Activated T-cell treated with anti-CD3 and anti-CD28 coated beads, Interleukin-2, amount 50 U/mL, for 24 hours (primary cell): ENCODE measurements around the gene SP140L.

Experiments
- DNase-seq: peaks from one replicate; pipeline ENCODE4 v3.0.0-alpha.2; 2020
- H3K27ac Mint-ChIP-seq: 2 replicates; pipeline ENCODE4 v1.8.0; 2020; ENCODE audit warnings: mild to moderate bottlenecking, mixed read lengths
- H3K27me3 Mint-ChIP-seq: 2 replicates; pipeline ENCODE4 v1.8.0; 2020; ENCODE audit warnings: mixed read lengths
- H3K36me3 Mint-ChIP-seq: 2 replicates; pipeline ENCODE4 v1.8.0; 2020; ENCODE audit warnings: low read depth, mixed read lengths
- H3K4me1 Mint-ChIP-seq: 2 replicates; pipeline ENCODE4 v1.8.0; 2020; ENCODE audit warnings: low read depth, mixed read lengths
- H3K4me3 Mint-ChIP-seq: 2 replicates; pipeline ENCODE4 v1.8.0; 2020; ENCODE audit warnings: mild to moderate bottlenecking, moderate library complexity, mixed read lengths
- H3K9me3 Mint-ChIP-seq: 2 replicates; pipeline ENCODE4 v1.8.0; 2020; ENCODE audit warnings: mixed read lengths

Gene SP140L

GRCh38 chr2:230412846-230413245, 85.9 kb downstream of the SP140L start:
- H3K4me3 Mint-ChIP-seq: peak overlapping the region; percentile 90
- H3K36me3 Mint-ChIP-seq: peaks cover 16% of the 10 kb centered on the region
- peaks cover 75% of the 10 kb centered on the region for H3K4me1 Mint-ChIP-seq
- no peaks in the 10 kb centered on the region for H3K9me3 Mint-ChIP-seq
- H3K27ac Mint-ChIP-seq: peak overlapping the region; percentile 97
- no peaks in the 10 kb centered on the region for H3K27me3 Mint-ChIP-seq
- no peak for DNase-seq

DNA sequence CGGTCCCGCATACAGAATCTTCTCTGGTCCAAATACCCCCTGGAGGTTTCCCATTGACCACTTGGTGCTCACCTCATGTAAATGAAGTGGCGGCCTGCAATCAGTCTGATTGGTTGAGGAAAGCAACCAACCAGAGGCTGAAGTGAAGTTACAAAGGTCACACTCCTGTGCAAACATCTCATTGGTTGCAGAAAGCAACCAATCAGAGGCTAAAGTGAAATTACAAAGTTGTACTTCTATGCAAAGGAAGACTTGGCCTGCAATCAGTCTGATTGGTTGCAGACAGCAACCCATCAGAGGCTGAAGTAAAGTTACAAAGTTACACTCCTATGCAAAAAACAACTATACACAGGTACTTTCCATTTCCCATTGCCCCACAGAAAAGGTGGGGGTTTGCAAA, 86.5 kb downstream of the SP140L start:
- no peaks in the 10 kb centered on the region for H3K27me3 Mint-ChIP-seq
- peaks cover 74% of the 10 kb centered on the region for H3K4me1 Mint-ChIP-seq
- H3K36me3 Mint-ChIP-seq: peaks cover 21% of the 10 kb centered on the region
- DNase-seq: no peak
- H3K4me3 Mint-ChIP-seq: no peak overlapping the region
- peak overlapping the region; percentile 84 for H3K27ac Mint-ChIP-seq
- no peaks in the 10 kb centered on the region for H3K9me3 Mint-ChIP-seq

GRCh38 chr2:230414302-230414701, 87.3 kb downstream of the SP140L start:
- no peaks in the 10 kb centered on the region for H3K9me3 Mint-ChIP-seq
- H3K4me1 Mint-ChIP-seq: peaks cover 73% of the 10 kb centered on the region
- peak overlapping the region; percentile 84 for H3K27ac Mint-ChIP-seq
- H3K27me3 Mint-ChIP-seq: no peaks in the 10 kb centered on the region
- peaks cover 28% of the 10 kb centered on the region for H3K36me3 Mint-ChIP-seq
- DNase-seq: no peak
- no peak overlapping the region for H3K4me3 Mint-ChIP-seq

DNA sequence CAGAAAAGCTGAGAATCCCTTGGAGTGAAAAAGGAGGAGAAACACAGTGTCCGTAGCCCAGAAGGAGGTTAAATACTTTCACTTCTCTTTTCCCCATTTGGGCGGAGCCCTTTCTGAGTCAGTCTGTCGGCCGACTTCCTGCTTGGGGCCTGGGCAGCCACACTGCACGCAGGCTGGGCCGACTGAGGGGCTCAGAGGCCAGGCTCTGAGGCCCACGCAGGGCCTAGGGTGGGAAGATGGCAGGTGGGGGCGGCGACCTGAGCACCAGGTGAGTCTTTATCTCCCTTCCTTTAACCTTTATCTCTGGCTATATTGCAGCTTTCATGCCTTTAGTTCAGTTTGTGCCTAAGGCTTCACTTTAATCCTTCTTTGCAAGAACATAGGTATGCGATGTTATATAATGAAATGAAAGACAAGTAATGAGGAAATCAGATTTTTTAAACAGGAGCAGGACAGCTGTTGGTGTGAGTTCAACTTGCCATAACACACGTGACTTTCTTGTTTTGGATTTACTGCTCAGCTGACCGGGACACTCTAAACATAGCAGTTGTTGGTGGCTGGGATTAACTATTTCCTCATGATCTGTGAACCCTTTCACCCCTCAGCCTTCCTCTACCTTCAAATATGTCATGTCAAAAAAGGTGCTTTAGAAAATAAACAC, 89.2 kb downstream of the SP140L start, which contains the start of gene SP100:
Gene SP100 (plus strand): TSS at position 141 of the 661 bp plus-strand sequence. CDS start 96 bp downstream, at position 237.
- Mint-ChIP-seq H3K4me1 (peaks cover 71% of the 10 kb centered on the region), H3K27me3 (no peaks in the 10 kb centered on the region), H3K36me3 (peaks cover 41% of the 10 kb centered on the region), H3K4me3 (peak within 1 kb of the TSS; percentile 92), H3K9me3 (no peaks in the 10 kb centered on the region), H3K27ac (peak within 1 kb of the TSS; percentile 98)
- DNase-seq: peak; percentile 78

GRCh38 chr2:230417436-230417835, 90.4 kb downstream of the SP140L start:
- Mint-ChIP-seq H3K4me1 (peaks cover 75% of the 10 kb centered on the region), H3K9me3 (no peaks in the 10 kb centered on the region), H3K27ac (peak overlapping the region; percentile 86), H3K4me3 (peak overlapping the region; percentile 92), H3K36me3 (peaks cover 49% of the 10 kb centered on the region), H3K27me3 (no peaks in the 10 kb centered on the region)
- no peak for DNase-seq

DNA sequence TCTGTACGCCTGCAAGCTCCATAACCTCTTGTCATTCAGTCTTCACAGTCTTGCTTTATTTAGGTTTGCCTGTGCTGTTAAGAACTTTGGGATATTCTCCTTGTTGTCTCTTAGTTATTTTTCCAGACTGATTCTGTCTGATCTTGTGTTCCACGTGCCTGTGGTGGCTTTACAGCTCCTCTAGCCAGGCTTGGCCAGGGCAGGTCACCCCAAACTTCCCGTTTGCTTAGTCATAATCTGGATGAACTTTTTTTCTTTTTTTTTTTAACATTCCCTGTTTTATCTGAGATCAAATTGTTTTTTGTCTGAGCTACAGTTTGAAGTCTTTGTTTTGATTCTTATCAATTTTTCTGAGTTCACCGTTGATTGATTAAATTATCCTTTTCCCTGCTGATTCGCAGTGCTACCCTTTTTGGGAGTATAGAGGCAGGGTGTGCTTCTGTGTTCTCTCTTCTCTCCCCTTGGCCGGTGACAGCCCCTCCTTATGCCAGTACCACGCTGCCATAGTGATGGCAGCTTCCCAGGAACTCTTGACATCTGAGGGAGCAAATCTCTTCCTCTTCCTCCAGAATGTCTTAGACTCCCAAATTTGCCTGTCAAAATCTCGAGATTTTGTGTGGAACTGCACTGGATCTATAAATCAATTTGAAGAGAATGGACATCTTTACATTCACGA, 91.5 kb downstream of the SP140L start:
- peak overlapping the region; percentile 86 for H3K27ac Mint-ChIP-seq
- H3K4me3 Mint-ChIP-seq: peak overlapping the region; percentile 92
- peaks cover 75% of the 10 kb centered on the region for H3K4me1 Mint-ChIP-seq
- H3K27me3 Mint-ChIP-seq: no peaks in the 10 kb centered on the region
- peaks cover 54% of the 10 kb centered on the region for H3K36me3 Mint-ChIP-seq
- no peaks in the 10 kb centered on the region for H3K9me3 Mint-ChIP-seq
- no peak for DNase-seq

DNA sequence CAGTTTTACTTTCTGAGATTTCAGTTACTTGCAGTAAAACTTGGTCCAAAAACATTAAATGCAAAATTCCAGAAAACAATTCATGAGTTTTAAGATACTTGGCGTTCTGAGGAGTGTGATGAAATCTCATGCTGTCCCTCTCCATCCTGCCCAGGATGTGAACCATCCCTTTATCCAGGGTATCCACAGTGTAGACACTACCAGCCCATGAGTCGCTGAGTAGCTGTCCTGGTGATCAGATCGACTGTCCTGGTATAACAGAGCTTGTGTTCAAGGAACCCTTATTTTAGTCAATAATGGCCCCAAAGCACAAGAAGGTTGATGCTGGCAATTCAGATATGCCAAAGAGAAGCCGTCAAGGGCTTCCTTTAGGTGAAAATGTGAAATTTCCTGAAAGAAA, 92.2 kb downstream of the SP140L start:
- no peaks in the 10 kb centered on the region for H3K9me3 Mint-ChIP-seq
- H3K27ac Mint-ChIP-seq: peak overlapping the region; percentile 76
- no peak for DNase-seq
- no peaks in the 10 kb centered on the region for H3K27me3 Mint-ChIP-seq
- H3K4me1 Mint-ChIP-seq: peaks cover 75% of the 10 kb centered on the region
- H3K4me3 Mint-ChIP-seq: peak overlapping the region; percentile 92
- peaks cover 61% of the 10 kb centered on the region for H3K36me3 Mint-ChIP-seq

GRCh38 chr2:230422149-230422548, 95.2 kb downstream of the SP140L start:
- no peak for DNase-seq
- H3K27ac Mint-ChIP-seq: peak overlapping the region; percentile 26
- H3K4me3 Mint-ChIP-seq: no peak overlapping the region
- H3K4me1 Mint-ChIP-seq: peaks cover 87% of the 10 kb centered on the region
- H3K36me3 Mint-ChIP-seq: peaks cover 80% of the 10 kb centered on the region
- H3K27me3 Mint-ChIP-seq: no peaks in the 10 kb centered on the region
- H3K9me3 Mint-ChIP-seq: no peaks in the 10 kb centered on the region

DNA sequence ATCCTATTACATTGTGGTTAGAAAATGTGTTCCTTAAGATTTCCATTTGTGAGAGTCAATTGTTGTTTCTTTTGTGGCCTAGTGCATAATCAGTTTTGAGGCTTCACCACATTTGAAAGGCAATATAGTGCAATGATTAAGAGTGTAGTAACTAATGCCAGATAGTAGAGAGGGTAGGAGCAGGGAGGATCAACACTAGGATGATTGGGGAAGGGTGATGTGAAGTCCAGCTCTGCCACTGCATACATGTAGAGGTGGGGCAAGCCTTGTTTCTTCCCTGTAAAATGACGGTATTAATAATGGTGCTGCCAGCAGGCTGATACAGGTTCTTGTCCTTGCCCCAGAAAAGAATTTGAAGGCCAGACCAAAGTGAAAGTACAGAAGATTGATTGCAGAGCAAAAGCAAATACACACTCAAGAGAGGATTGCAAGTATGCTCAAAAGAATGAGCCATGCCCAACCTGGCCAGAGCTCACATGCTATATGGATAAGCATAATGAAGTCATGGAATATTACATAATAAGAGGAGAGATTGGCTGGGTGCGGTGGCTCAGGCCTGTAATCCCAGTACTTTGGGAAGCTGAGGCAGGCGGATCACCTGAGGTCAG, 97.0 kb downstream of the SP140L start:
- Mint-ChIP-seq H3K36me3 (peaks cover 81% of the 10 kb centered on the region), H3K9me3 (peaks cover 2% of the 10 kb centered on the region), H3K27ac (peak overlapping the region; percentile 66), H3K27me3 (no peaks in the 10 kb centered on the region), H3K4me3 (peak overlapping the region; percentile 38), H3K4me1 (peaks cover 82% of the 10 kb centered on the region)
- DNase-seq: no peak

GRCh38 chr2:230425377-230425776, 98.4 kb downstream of the SP140L start:
- H3K27ac Mint-ChIP-seq: peak overlapping the region; percentile 60
- no peak for DNase-seq
- peaks cover 8% of the 10 kb centered on the region for H3K9me3 Mint-ChIP-seq
- H3K4me1 Mint-ChIP-seq: peaks cover 80% of the 10 kb centered on the region
- peaks cover 86% of the 10 kb centered on the region for H3K36me3 Mint-ChIP-seq
- no peak overlapping the region for H3K4me3 Mint-ChIP-seq
- no peaks in the 10 kb centered on the region for H3K27me3 Mint-ChIP-seq

- no peak overlapping the region for H3K4me3 Mint-ChIP-seq
- H3K9me3 Mint-ChIP-seq: peaks cover 8% of the 10 kb centered on the region
- H3K4me1 Mint-ChIP-seq: peaks cover 73% of the 10 kb centered on the region
- H3K27me3 Mint-ChIP-seq: no peaks in the 10 kb centered on the region
- H3K36me3 Mint-ChIP-seq: peaks cover 88% of the 10 kb centered on the region
- H3K27ac Mint-ChIP-seq: no peak overlapping the region
- no peak for DNase-seq
Measured at GRCh38 chr2:230429513-230429912, 102.5 kb downstream of the SP140L start.

DNA sequence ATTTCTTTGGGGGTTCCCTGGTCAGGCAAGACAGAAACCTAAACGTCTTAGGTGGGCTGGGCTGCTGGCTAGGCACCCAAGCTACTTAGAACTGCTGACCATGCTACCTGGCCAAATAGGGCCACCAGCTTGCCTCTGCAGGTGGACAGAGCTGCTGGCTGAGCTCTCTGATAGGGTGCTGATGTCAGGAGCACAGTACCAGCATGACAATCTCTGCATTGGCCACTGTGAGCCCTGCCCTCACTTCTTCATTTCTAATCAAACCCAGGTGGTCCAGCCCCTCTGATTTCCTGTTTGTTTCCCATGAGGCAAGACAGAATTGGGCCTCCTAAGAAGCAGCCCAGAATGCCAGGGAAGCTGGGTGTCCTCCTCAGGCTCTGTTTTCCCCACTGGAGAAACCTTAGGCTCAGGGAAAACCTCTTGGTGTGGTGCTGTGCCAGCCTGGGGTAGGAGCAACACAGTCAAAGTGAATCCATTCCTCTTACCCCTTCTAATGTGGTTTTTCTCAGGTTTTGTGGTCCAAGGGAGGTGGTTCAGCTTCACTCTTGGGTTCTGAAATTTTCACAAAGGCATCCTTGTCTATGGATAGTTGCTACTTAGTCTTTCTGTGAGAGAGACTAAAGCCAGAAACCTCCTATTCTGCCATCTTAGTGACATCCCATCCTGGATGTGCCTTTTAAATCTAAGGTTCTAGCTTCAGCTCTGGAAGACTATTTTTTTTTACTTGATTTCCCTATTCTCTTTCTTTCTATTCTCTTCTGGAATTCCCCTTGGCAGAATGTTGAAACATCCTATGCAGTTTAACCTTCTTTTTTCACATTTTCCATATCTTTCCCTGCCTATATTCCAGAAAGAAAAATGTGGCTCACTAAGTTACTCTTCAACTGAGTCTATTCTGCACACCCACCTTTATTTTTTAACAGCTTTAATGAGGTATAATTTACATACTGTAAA, 104.2 kb downstream of the SP140L start:
- H3K36me3 Mint-ChIP-seq: peaks cover 89% of the 10 kb centered on the region
- H3K4me1 Mint-ChIP-seq: peaks cover 69% of the 10 kb centered on the region

GRCh38 chr2:230434677-230435324, 107.8 kb downstream of the SP140L start:
- Mint-ChIP-seq H3K4me3 (no peak overlapping the region), H3K4me1 (peaks cover 64% of the 10 kb centered on the region), H3K9me3 (peaks cover 7% of the 10 kb centered on the region), H3K36me3 (peaks cover 89% of the 10 kb centered on the region), H3K27ac (peak overlapping the region; percentile 83), H3K27me3 (no peaks in the 10 kb centered on the region)
- DNase-seq: no peak

More for the DNA sequence above, 104.2 kb downstream of the SP140L start:
- no peak for DNase-seq
- H3K27ac Mint-ChIP-seq: peak overlapping the region; percentile 35
- peaks cover 12% of the 10 kb centered on the region for H3K9me3 Mint-ChIP-seq
- H3K4me3 Mint-ChIP-seq: no peak overlapping the region
- H3K27me3 Mint-ChIP-seq: no peaks in the 10 kb centered on the region

DNA sequence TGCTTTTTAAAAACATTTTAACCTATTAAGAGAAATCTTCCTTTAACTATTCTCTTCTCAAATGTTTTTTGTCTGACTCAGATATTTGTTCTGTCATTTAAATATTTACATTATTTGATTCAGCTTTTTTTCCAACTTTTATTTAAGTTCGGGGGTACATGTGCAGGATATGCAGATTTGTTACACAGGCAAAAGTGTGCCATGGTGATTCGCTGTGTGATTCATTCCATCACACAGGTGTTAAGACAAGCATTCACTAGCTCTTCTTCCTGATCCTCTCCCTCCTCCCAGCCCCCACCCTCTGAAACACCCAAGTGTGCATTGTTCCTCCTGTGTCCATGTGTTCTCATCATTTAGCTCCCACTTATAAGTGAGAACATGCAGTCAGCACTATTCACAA, 108.4 kb downstream of the SP140L start:
- H3K36me3 Mint-ChIP-seq: peaks cover 84% of the 10 kb centered on the region
- peaks cover 7% of the 10 kb centered on the region for H3K9me3 Mint-ChIP-seq
- H3K4me3 Mint-ChIP-seq: no peak overlapping the region
- no peak for DNase-seq
- H3K27ac Mint-ChIP-seq: peak overlapping the region; percentile 50
- H3K27me3 Mint-ChIP-seq: no peaks in the 10 kb centered on the region
- H3K4me1 Mint-ChIP-seq: peaks cover 61% of the 10 kb centered on the region
